Measurements from ENCODE around the gene DUSP1. TPM values are rescaled to one million over a fixed set of nuclear protein-coding genes. Genes with fewer than 3 reads are reported as not detected.

Gene DUSP1
- total RNA-seq, 1 experiment from 2014 or later = 21.2 TPM

DNA sequence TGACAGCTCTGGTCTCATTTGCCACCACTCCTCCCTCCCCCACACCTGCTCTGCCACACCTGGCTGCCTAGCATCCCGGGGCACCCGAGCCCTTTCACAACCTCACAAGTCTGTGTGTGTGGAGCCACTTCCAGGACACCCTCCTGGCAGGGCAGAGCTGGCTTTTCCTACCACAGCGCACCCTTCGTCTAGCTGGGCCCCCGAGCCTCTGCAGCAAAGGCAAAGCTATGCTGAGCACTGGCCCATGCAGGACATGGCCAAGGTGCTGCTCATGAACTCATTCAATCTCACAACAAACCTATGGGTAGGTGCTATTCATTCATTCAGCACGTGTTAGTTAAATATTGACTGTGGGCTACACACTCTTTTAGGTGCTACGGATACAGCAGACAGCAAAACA lies 43.4 kb downstream of the DUSP1 start:
- no peak for DNase-seq (ENCODE audit: low read depth)

DNA sequence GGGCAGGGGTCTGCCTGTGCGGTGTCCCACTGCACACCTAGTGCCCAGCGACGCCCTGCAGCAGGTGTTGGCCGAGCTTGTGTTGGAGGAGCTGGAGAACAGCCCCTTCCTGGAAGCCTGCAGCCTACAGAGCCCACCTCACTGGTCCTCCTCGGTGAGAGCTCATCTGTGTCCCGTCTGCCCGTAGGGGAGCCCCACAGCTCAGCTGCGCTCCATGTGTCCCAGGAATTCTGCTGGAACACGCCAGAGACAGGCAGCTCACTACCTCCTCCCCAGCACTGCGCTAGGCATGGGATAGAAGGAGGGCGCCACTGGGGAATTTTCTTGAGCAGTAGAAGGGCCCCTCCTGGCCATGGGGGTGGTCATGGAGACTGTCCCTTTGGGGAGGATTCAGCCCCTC lies 44.0 kb downstream of the DUSP1 start:
- no peak for DNase-seq (ENCODE audit: low read depth)

DNA sequence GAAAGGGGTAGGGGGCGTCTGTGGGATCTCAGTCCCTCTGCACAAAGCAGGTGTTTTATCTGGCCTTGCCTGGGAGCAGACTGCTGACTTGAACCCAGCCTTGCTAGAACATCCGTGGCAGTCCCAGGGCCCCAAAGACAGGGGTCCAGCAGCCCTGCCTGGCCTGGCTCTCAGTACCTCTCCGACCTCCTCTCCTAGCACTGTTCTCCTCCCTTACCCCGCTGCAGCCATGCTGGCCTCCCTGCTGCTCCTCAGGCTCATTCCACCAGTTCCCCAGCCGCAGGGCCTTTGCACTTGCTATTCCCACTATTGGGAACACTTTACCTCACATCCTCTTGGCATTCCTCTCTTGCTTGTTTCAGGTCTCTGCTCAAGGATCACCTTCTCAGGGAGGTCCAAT lies 45.2 kb downstream of the DUSP1 start:
- DNase-seq (ENCODE audit: low read depth) = no peak

DNA sequence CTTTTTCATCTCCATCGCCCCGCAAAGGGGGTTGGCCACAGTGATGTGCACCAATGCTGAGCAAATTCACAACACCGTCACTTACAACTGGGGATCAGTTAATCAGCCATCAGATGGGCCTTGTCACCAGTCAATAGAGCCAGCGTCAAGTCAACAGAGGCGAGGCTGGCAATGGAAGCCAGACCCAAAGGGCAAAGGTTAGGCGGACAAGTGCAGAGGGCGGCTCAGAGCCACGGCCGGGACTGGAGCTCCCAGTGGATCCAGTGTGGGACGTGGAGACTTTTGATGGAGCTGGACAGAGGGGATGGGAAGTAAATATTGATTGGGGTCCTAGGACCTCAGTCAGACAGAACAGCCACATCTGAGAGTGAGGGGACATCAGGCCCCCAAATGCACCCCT lies 45.7 kb downstream of the DUSP1 start:
- no peak for DNase-seq (ENCODE audit: low read depth)

DNA sequence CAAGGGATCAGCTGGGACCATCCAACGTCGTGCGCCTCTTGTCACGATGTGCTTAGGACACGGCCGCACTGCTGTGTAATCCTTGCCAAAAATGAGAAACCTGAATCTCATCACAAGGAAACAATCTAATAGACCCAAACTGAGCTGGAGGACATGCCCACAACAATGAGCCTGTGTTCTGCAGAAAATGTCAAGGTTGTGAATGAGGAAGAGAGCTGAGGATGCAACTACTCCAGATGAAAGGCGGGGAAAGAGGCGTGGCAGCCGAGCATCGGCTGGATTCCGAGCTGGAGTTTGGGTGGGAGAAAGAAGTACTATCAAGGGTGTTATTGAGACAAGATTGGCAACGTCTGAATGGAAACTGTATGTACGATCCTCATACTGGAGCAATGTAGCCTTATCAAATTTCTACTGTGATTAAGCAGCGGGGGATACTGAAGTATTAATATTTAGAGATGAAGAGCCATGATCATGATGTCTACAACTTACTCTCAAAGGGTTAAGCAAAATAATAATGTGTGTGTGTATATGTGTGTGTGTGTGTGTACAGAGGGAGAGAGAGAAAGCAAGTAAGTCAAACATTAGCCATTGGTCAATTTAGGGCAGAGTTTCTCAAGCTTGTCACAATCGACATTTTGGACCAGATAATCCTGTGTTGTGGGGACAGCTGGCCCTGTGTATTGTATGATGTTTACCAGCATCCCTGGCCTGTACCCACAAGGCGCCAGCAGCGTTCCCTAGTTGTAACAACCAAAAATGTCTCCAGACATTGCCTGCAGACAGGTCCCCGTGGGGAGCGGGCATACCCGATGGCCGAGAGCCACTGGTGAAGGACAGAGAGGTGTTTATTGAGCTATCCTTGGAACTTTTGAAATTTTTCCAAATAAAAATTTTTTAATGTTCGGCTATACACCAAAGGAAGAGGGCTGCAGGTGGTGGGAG lies 46.5 kb downstream of the DUSP1 start:
- no peak for DNase-seq (ENCODE audit: low read depth)

DNA sequence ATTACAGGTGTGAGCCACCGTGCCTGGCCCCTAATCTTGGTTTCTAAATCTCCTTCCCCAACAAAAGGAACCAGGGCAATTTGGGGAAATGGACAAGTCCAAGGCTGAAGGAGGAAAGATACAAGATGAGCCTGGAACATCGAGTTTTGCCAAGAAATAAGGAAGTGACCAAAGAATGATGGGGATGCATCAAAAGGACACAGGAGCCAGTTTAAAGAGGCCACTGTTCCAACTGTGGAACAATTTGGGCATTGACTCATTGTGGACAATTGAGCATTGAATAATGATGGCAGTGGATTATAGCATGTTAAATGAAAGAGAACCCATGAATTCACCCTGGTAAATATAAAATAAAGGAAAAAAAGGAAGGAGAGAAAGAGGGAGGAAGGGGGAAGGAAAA lies 47.5 kb downstream of the DUSP1 start:
- no peak for DNase-seq (ENCODE audit: low read depth)

DNA sequence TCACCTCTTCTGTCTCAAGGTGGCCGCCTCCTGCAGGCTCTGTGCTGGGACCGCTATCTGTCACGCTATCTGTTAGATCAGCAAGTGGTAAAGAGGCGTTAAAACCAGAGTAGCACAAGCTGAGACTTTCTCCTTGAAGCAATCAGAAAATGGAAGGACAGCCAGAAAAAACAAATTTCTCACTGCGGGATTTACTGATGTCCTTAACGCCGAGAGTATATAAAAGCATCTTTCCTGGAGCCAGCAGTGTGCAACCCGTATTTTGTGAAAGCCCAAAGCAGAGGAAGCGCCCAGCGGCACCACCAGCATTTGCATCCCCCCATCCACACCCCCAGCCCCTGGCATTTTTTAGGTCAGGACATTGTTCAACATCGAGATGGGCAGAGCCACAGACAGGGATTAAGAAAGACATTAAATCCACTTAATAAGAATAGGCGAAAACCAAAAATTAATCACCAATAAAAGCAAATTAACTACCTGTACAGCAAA lies 48.6 kb downstream of the DUSP1 start:
- no peak for DNase-seq (ENCODE audit: low read depth)

DNA sequence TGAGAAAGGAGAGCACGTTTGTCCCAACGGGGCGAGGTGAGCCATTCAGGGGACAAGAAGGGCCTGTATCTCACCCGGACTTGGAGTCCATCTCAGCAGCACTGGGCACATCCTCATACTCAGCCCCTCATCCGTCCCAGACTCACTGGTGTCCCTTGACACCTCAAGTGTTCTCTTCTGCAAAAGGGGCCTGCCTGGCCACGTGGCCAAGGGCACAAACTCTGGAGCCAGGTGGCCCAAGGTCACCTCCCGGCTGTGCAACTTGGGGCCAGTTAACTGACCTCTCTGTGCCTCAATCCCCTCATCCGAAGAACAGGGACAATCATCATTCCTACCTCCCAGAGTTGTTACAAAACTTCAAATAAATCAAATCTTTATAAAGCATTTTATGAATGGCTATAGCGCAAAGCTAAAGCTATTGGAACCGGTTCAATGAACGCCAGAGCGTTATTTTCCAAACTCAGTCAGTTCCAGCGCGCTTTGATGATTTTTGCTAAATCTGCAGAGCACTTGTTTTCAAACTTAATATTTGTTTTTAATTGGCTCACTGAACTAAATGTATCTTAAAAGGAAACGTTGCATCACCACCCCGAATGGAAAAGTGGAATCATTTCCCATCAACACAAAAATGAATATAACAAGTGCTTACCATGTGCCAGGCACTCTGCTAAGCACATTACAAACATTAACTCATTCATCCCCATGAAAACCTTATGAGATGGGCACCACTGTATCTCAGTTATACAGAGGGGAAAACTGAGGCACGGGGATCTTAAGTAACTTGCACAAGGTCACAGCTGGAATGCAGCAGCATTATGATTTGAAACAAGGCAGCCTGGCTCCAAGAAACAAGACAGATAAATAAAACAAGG lies 49.3 kb downstream of the DUSP1 start:
- DNase-seq (ENCODE audit: low read depth) = no peak

DNA sequence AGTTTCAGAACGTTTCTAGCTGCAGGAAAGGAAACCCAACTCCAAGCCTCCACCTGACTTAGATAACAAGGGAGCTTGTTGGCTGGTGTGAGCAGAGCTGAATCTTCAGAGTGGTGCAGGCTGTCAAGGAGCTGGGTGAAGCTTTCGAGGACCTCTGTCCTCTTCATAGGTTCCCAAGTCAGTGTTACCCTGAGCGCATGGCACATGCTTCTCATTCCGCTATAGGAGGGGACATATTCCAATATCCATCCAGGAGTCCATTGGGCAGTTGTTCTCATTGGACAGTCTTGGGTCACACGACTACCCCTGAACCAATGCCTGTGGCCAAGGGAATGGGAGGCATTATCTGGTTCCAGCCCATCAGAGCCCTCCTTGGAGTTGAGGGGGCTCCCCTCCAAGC lies 50.3 kb downstream of the DUSP1 start:
- no peak for DNase-seq (ENCODE audit: low read depth)

DNA sequence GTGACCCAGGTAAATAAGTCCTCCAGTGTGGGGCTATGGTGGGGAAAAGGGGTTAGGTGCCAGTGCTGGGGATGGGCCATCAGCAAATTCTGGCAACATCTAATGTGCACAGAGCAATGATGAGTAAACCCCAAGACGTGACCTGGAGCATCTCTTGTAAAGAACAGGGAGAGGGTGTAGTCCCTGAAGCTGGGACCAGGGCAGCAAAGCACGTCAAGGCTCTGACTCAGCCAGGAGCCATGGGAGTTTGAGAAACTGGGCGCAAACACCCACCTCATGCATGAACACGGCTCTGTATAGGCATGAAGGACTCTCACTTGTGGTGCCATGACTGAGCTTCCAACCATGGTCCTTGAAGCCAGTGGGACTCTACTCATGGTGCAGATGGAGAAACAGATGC lies 51.8 kb downstream of the DUSP1 start:
- DNase-seq (ENCODE audit: low read depth) = no peak

DNA sequence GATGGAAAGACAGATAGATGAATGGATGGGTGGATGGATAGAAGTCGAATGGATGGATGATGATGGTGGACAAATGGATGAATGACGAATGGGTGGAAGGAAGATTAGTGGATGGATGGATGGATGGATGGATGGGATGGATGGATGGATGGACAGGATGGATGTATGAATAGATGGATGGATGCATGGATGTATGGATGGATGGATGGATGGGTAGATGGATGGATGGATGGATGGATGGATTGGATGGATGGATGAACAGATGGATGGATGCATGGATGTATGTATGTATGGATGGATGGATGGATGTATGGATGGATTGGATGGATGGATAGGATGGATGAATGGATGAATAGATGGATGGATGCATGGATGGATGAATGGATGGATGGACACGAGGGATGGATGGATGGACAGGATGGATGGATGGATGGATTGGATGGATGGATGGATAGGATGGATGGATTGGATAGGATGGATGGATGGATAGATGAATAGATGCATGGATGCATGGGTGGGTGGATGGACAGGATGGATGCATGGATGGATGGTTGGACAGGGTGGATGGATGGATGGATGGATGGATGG lies 52.4 kb downstream of the DUSP1 start:
- DNase-seq (ENCODE audit: low read depth) = no peak

Small RNA genes within 50 kb of the gene (small RNA-seq; reads per million reads assigned to genes)
- not detected for gene AC022217.4
- gene RF00019 = not detected

Other genes starting within 250 kb of the DUSP1 start
- 0.10 and 0.55 TPM in 2 replicates for gene NEURL1B, start 129.9 kb downstream of the DUSP1 start, total RNA-seq (2014; rRNA removed; shearing (Covaris generic))
- 125 and 169 TPM in 2 replicates for gene ERGIC1, start 63.1 kb upstream of the DUSP1 start, total RNA-seq (2014; rRNA removed; shearing (Covaris generic))
- 113 TPM in 2 replicates for gene RPL26L1, start 188.2 kb upstream of the DUSP1 start, total RNA-seq (2014; rRNA removed; shearing (Covaris generic))
- gene ATP6V0E1, start 212.6 kb upstream of the DUSP1 start, total RNA-seq (2014; rRNA removed; shearing (Covaris generic)) = 109 and 141 TPM in 2 replicates